B cell (primary cell): ENCODE results near the gene MOB1A. TPM values are rescaled to one million over a fixed set of nuclear protein-coding genes. Genes with fewer than 3 reads are reported as not detected.

Experiments used
- ATAC-seq: fragments of 200-7000 bp; cut with Tn5 transposase; one replicate; pipeline ENCODE4 v1.10.0; 2021; ENCODE audit warnings: low read depth, mild to moderate bottlenecking, moderate number of reproducible peaks, moderate library complexity
- CTCF ChIA-PET: fragments of 350-600 bp; sonication (Branson Sonifier 250); formaldehyde crosslinking; loops from one replicate; lab custom pipeline; 2021; ENCODE audit warnings: antibody characterized with exemption, inconsistent platforms; lab: Charles Lee
- POLR2A ChIA-PET: fragments of 350-600 bp; sonication (Branson Sonifier 250); formaldehyde crosslinking; loops from one replicate; lab custom pipeline; 2021; ENCODE audit warnings: antibody characterized with exemption; lab: Charles Lee
- DNase-seq: peaks from one replicate; pipeline ENCODE4 v3.0.0; 2013
- H2AFZ ChIP-seq: 2 replicates; pipeline ENCODE4 v1.6.1; 2012; ENCODE audit warnings: mild to moderate bottlenecking, low read depth, low read length; ENCODE audit not compliant: insufficient read depth, poor library complexity, severe bottlenecking
- H3K27ac ChIP-seq, 2 donors: 1 replicate in 1 of 2; 2 replicates in 1 of 2; pipeline ENCODE4 v1.5.1; 2012 to 2013; ENCODE audit warnings: low read length in 2 of 2, mild to moderate bottlenecking in 2 of 2, moderate library complexity in 1 of 2
- H3K27me3 ChIP-seq, 4 experiments: fragments of 200-600 bp in 1 of 4; sonication (generic) in 1 of 4; replicated peaks in 1 of 4; 1 replicate in 2 of 4; 2 replicates in 2 of 4; pipeline versions ENCODE4 v1.6.1 to v1.7.0; 2013 to 2016; ENCODE audit warnings: low read length in 3 of 4, mild to moderate bottlenecking in 2 of 4, mixed read lengths in 1 of 4, moderate library complexity in 1 of 4; ENCODE audit not compliant: insufficient read depth in 4 of 4, control insufficient read depth in 3 of 4; ENCODE audit errors: control extremely low read depth in 1 of 4
- H3K36me3 ChIP-seq, 2 experiments: replicated peaks in 1 of 2; 1 replicate in 1 of 2; 2 replicates in 1 of 2; pipeline versions ENCODE4 v1.6.1 to v1.7.1; 2013; ENCODE audit warnings: low read length in 1 of 2; ENCODE audit not compliant: insufficient read depth in 2 of 2, control insufficient read depth in 1 of 2; ENCODE audit errors: control extremely low read depth in 1 of 2, extremely low read depth in 1 of 2
- H3K4me1 ChIP-seq, 2 donors: fragments of 200-600 bp in 1 of 2; sonication (generic) in 1 of 2; 1 replicate in 1 of 2; 2 replicates in 1 of 2; pipeline versions ENCODE4 v1.5.1 to v1.6.1; 2013 to 2017; ENCODE audit warnings: low read length in 2 of 2; ENCODE audit not compliant: control insufficient read depth in 2 of 2, insufficient read depth in 2 of 2
- H3K4me2 ChIP-seq: replicated peaks from 2 replicates; pipeline ENCODE3; 2012; ENCODE audit warnings: mild to moderate bottlenecking, low read depth, low read length; ENCODE audit not compliant: poor library complexity, severe bottlenecking
- H3K4me3 ChIP-seq, 5 experiments: fragments of 200-600 bp in 1 of 5; sonication (generic) in 1 of 5; 1 replicate in 3 of 5; 2 replicates in 2 of 5; pipeline versions ENCODE4 v1.5.1 to v1.7.0; 2011 to 2016; ENCODE audit warnings: low read length in 4 of 5, mild to moderate bottlenecking in 4 of 5, low read depth in 2 of 5, control low read depth in 1 of 5, moderate library complexity in 1 of 5; ENCODE audit not compliant: insufficient read depth in 1 of 5; ENCODE audit errors: control extremely low read depth in 1 of 5, extremely low read depth in 1 of 5
- H3K79me2 ChIP-seq: fragments of 200-600 bp; sonication (generic); one replicate; pipeline ENCODE4 v1.6.0; 2016; ENCODE audit warnings: low read length; ENCODE audit not compliant: control insufficient read depth, insufficient read depth
- H3K9ac ChIP-seq: fragments of 200-600 bp; sonication (generic); 2 replicates; pipeline ENCODE4 v1.6.1; 2017; ENCODE audit warnings: mild to moderate bottlenecking, low read length, moderate library complexity
- H3K9me3 ChIP-seq, 3 donors: one replicate each; pipeline versions ENCODE4 v1.6.1 to v1.7.1; 2013; ENCODE audit warnings: low read length in 2 of 3; ENCODE audit not compliant: control insufficient read depth in 2 of 3, insufficient read depth in 1 of 3; ENCODE audit errors: control extremely low read depth in 1 of 3
- H4K20me1 ChIP-seq: 2 replicates; pipeline ENCODE4 v1.6.0; 2012; ENCODE audit warnings: mild to moderate bottlenecking, low read length; ENCODE audit not compliant: insufficient read depth, control insufficient read depth, poor library complexity, severe bottlenecking
- H3K27ac Mint-ChIP-seq: one replicate; pipeline ENCODE4 v1.8.0; 2021; ENCODE audit warnings: mixed read lengths
- H3K27me3 Mint-ChIP-seq: one replicate; pipeline ENCODE4 v1.8.0; 2021; ENCODE audit warnings: mixed read lengths
- H3K4me1 Mint-ChIP-seq: one replicate; pipeline ENCODE4 v1.8.0; 2021; ENCODE audit warnings: mixed read lengths
- H3K4me3 Mint-ChIP-seq: one replicate; pipeline ENCODE4 v1.8.0; 2021; ENCODE audit warnings: mixed read lengths
- H3K9me3 Mint-ChIP-seq: one replicate; pipeline ENCODE4 v1.8.0; 2022; ENCODE audit warnings: mixed read lengths; ENCODE audit not compliant: insufficient read depth
- CTCF ChIP-seq: fragments of 200-600 bp; IDR thresholded peaks from one replicate; pipeline ENCODE4 v1.8.0; 2022; ENCODE audit warnings: antibody characterized with exemption, mild to moderate bottlenecking
- EZH2 ChIP-seq: IDR thresholded peaks from 2 replicates; pipeline ENCODE4 v1.6.1; 2012; ENCODE audit warnings: borderline replicate concordance, low read depth, mild to moderate bottlenecking, moderate library complexity, low read length; ENCODE audit not compliant: insufficient read depth, poor library complexity, severe bottlenecking
- WGBS: methylation state at CpG from one replicate; pipeline ENCODE4 v1.1.5; 2013; ENCODE audit warnings: missing lambda C conversion rate; ENCODE audit not compliant: insufficient coverage; 5-methylcytosine and 5-hydroxymethylcytosine counted together
- intact Hi-C: fragments of 100-400 bp; cut with micrococcal nuclease; formaldehyde crosslinking; loops from one replicate; pipeline ENCODE4 v1.10.0; 2022
- polyA plus RNA-seq: library from polyadenylated mRNA; depleted of rRNA; stranded (reverse); fragments of >200 nt; gene quantifications from 2 replicates; pipeline ENCODE4 v1.2.3, GENCODE V29; 2012
- total RNA-seq, 2 donors: library from RNA; stranded (reverse); fragments of 120-200 nt in 1 of 2; gene quantifications; 1 replicate in 1 of 2; 2 replicates in 1 of 2; pipeline versions ENCODE4 v1.2.3 to v1.2.4, GENCODE V29; 2013 to 2022

Gene MOB1A
- total and polyA plus RNA-seq, 2 donors (not counting 1 experiment from before 2014, with no cell fraction given) = 43.3 to 219 TPM

GRCh38 chr2:74223941-74224770, 45.5 kb upstream of the MOB1A start:
- Histone ChIP-seq H3K4me1 (no peaks in the 10 kb centered on the region), H3K27me3 (no peaks in the 10 kb centered on the region), H3K4me2 (no peak overlapping the region), H3K27ac (no peak overlapping the region), H3K79me2 (no peaks in the 10 kb centered on the region), H2AFZ (no peak overlapping the region), H3K9me3 (no peaks in the 10 kb centered on the region), H3K36me3 (peaks cover 0 to 2% of the 10 kb centered on the region in 2 experiments), H3K9ac (no peak overlapping the region), H4K20me1 (no peaks in the 10 kb centered on the region), H3K4me3 (no peak overlapping the region)
- CTCF ChIA-PET = no interaction called here
- intact Hi-C loops = no loop called here
- WGBS = 93% methylated on average over 7 of the region's 8 CpGs
- TF ChIP-seq CTCF = no peak
- no peak for TF ChIP-seq EZH2
- no peaks in the 10 kb centered on the region for H3K9me3 Mint-ChIP-seq
- no peak overlapping the region for H3K27ac Mint-ChIP-seq
- DNase-seq (no peak), ATAC-seq (no peak)
- H3K4me1 Mint-ChIP-seq = no peaks in the 10 kb centered on the region
- no peaks in the 10 kb centered on the region for H3K27me3 Mint-ChIP-seq
- POLR2A ChIA-PET = interaction anchor here (0.5 kb wide), 1 partner anchor 430 kb away, joined by 3 read pairs; the partner anchor contains the start of gene SEMA4F
- no peak overlapping the region for H3K4me3 Mint-ChIP-seq

- no peak overlapping the region for H3K9ac ChIP-seq
- no peak overlapping the region for H3K4me3 ChIP-seq
- Mint-ChIP-seq H3K27ac (no peak overlapping the region), H3K4me1 (no peaks in the 10 kb centered on the region), H3K4me3 (no peak overlapping the region), H3K27me3 (no peaks in the 10 kb centered on the region), H3K9me3 (no peaks in the 10 kb centered on the region)
- H3K27ac ChIP-seq = no peak overlapping the region
- H3K27me3 ChIP-seq = no peaks in the 10 kb centered on the region
- H3K9me3 ChIP-seq = no peaks in the 10 kb centered on the region
- intact Hi-C loops = no loop called here
- H3K4me1 ChIP-seq = no peaks in the 10 kb centered on the region
- 94% methylated on average over 6 of the region's 6 CpGs for WGBS
- CTCF ChIA-PET = no interaction called here
- POLR2A ChIA-PET = no interaction called here
- DNase-seq (no peak), ATAC-seq (no peak)
- H3K79me2 ChIP-seq = no peaks in the 10 kb centered on the region
- no peaks in the 10 kb centered on the region for H4K20me1 ChIP-seq
- H3K4me2 ChIP-seq = no peak overlapping the region
- TF ChIP-seq CTCF (no peak), EZH2 (no peak)
- peaks cover 0 to 5% of the 10 kb centered on the region in 2 experiments for H3K36me3 ChIP-seq
- no peak overlapping the region for H2AFZ ChIP-seq
Measured at GRCh38 chr2:74222300-74222650, 43.6 kb upstream of the MOB1A start.
